SKM-1 treated with dmso at 0.1 percent for 144 hours (cell line): ENCODE results near the gene CABP1.

Experiments used
- DNase-seq: peaks from one replicate; lab custom pipeline; 2025; ENCODE audit not compliant: unreplicated experiment; lab: John Stamatoyannopoulos, UW

The CABP1 gene

GRCh38 chr12:120690978-120691377 is 50.6 kb downstream of the CABP1 start:
- no peak for DNase-seq

GRCh38 chr12:120692524-120693033 is 52.2 kb downstream of the CABP1 start:
- DNase-seq = no peak

DNA sequence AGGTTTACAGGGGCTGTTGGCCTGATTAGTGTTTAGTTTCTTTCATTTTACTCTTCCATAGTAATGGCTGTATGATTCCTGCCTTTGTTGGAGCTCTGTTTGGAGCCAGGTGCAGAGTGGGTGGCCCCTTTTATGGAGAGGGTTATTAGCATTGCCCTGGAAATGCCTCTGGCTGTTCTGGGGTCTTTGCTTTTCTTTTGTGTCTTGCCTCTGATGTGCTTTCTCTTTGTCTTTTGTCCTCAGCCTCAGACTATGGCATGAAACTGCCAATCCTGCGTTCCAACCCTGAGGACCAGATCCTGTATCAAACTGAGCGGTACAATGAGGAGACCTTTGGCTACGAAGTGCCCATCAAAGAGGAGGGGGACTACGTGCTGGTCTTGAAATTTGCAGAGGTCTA is 53.4 kb downstream of the CABP1 start:
- no peak for DNase-seq

- DNase-seq = no peak
These were observed 56.2 kb downstream of the CABP1 start for GRCh38 chr12:120696626-120697025.

GRCh38 chr12:120697344-120697743 is 56.9 kb downstream of the CABP1 start:
- DNase-seq = no peak

GRCh38 chr12:120698665-120699064 is 58.2 kb downstream of the CABP1 start:
- DNase-seq = peak; percentile 28

DNA sequence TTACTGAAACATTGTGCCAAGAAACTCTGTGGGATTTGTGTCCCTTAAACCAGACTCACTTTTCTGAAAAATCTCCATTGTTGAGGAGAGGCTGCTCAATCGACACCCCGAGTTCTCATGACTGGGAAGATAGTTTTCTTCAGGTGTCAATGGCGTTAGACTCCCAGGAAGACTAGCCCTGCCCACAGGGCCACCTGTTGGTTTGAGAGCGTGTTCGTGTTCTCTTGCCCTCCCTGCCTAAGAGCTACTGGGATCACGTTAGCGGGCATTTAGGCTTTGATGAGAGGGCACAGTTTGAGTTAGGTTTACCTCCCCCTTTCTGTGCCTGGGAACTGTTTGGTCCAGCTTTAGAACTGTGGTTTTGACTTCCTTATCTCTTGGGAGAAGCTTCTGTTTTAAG is 59.1 kb downstream of the CABP1 start:
- DNase-seq = no peak

DNA sequence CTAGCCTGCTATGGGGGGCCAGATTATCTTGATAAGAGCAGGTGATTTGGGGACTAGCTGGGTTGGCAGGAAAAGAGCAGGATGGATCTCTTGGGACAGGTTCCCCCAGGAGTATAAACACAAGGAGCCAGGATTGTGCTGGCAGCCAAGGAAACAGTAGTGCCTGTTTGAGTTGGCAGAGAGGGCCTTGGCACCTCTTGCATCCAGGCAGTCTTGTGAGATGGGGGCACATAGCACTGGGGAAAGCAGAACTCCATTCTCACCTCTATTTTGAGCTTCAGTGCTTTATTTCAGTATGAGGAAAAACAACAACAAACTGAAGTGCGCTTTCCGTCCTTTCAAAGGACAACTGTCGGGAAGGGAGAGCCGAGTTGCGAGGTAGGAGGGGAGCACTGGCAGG is 60.5 kb downstream of the CABP1 start:
- DNase-seq = no peak

GRCh38 chr12:120702637-120703036 is 62.2 kb downstream of the CABP1 start:
- DNase-seq = no peak

DNA sequence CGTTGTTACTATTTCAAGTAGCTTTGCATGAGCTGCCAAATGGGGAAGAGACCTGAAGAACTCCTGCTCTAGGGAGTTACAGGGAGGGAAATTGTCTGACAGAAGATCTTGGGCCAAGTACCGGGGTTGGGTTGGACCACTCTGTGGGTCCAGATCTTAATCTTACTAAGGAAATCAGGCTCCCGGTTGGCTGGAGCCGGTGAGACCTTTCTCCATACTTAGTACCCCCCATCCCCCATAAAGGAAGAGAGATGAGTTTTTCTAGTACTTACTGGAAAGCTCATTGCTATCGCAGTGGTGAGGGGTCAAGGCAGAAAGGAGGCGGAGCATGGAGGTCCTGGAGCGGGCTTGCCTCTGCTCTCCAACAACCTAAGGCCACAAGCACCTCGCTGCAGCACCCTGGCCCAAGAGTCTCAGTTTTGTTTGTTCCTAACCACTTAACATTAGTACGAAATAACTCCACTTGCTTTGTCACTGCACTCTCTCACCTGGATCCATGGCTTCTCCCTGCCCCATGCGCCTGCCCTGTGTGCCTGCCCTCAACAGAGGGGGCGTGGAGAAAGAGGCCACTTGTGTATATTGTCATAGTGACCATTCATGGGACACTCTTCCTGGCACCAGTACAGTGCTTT is 63.0 kb downstream of the CABP1 start:
- DNase-seq = no peak

DNA sequence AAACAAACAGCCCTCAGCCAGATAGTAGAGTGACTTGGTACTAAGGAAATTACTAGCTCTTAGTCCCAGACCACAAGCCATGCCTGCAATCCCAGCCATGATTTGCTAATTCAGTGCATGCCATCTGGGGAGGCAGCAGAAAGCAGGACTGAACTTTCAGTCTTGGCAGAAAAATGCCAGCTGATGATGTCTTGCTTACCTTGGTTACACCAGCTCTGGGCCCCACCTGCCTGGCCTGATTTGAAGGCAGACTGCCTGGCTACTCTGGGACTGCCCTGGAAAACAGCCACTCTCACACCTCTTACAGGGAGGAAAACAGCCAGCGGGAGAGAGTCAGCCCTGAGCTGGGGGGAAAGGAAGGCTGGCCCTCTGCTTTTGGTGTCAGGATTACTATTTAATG is 65.2 kb downstream of the CABP1 start:
- DNase-seq = no peak

DNA sequence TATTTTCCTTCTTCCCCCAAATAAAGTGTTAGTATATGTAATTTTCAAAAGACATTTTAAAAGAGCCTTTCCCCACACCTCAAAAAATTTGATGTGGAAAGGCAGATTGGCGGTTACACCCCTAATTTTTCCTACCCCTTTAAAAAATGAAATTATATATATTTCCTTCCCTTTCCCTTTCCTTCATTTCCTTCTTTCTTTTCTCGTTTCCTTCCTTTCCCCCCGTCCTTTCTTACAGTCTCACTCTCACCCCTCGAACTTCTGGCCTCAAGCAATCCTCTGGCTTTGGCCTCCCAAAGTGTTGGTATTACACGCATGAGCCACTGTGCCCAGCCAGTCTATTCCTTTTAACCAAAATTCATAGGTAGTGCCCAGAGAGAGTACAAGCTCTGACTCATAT is 65.6 kb downstream of the CABP1 start:
- DNase-seq = no peak

DNA sequence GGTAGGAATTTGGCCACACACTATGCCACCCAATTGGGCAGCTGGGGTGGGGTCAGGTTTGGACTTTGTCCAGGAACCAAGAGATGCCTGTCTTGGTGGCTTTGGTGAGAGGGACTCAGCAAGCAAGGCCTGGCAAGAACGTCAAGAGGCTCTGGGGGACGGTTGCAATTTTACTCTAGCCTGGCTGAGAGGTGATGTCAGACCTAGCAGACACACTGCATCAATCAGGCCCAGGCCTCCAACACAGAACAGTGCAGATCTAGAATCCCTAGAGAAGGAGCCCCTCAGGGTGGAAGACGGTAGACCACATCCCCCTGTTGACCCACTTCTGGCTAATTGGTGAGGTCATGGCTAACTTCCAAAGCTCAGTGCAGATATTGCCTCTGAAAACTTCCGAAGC is 68.2 kb downstream of the CABP1 start:
- DNase-seq = no peak

- DNase-seq = no peak
These were observed 69.8 kb downstream of the CABP1 start, which contains the start of gene UNC119B for GRCh38 chr12:120710031-120710804. UNC119B (plus strand) TSS chr12:120710458; CDS start chr12:120710475, 17 bp downstream.

DNA sequence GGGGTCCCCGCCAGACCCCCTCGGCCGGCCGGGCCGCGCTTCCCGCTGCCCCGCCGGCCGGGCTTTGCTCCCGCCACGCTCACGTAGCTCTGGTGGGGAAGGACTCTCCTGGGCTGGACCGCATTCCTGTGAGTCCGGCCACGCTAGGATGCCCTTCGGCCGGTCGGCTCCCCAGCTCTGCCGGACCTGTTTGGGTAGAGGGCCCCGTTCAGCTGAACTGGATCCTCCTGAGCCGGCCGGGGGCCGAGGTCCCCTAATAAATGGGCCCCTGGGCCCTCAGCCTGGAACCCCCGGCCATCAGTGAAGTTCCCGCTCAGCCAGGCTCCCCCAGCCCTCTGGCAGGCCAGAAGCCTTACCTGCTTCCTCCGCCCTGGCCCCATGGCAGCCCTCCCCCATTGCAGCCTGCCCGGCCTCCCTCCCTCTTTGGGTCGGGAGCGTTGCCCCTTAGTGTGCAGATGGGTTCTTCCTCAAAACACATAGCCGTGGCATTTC is 70.4 kb downstream of the CABP1 start:
- DNase-seq = no peak

- no peak for DNase-seq
These were observed 71.0 kb downstream of the CABP1 start for GRCh38 chr12:120711411-120711810.

DNA sequence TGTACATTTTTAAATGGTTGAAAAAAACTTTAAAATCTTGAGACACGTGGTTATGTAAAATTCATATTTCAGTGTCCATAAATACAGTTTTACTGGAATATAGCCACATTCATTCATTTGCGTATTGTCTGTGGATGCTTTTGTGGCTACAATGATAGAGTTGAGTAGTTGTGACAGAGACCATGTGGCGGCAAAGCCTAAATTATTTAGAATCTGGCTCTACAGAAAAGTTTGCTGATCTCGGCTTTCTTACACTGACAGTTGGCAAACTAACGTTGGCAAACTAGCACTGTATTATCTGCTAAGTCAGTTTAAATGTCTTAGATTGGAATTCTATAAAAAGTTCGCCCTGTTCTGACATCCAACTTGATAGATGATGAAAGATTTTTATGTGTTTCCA is 72.2 kb downstream of the CABP1 start:
- no peak for DNase-seq

- peak; percentile 44 for DNase-seq
These were observed 73.5 kb downstream of the CABP1 start for GRCh38 chr12:120713861-120714482.
